Caco-2 (cell line): ENCODE data around the gene CTDSPL. TPM values are rescaled to one million over a fixed set of nuclear protein-coding genes. Genes with fewer than 3 reads are reported as not detected.

ENCODE experiments used
- BruUV-seq: library from RNA; stranded (reverse); fragments of 400-500 nt; replicated peaks from 2 replicates; lab custom pipeline; 2021; lab: Mats Ljungman, UMichigan
- CTCF ChIA-PET: fragments of 300-600 bp; sonication (Branson Sonifier 250); formaldehyde crosslinking; loops from one replicate; lab custom pipeline; 2022; ENCODE audit warnings: antibody characterized with exemption; lab: Charles Lee
- POLR2A ChIA-PET: fragments of 300-600 bp; sonication (Branson Sonifier 250); formaldehyde crosslinking; loops from one replicate; lab custom pipeline; 2022; ENCODE audit warnings: antibody characterized with exemption; lab: Charles Lee
- DNase-seq, 2 experiments: peaks; one replicate each; pipeline versions ENCODE4 v3.0.0 to v3.0.0-alpha.2; 2020 to 2022
- H3K27me3 ChIP-seq: replicated peaks from 2 replicates; pipeline ENCODE4 v1.6.0; 2011; ENCODE audit warnings: low read length; ENCODE audit not compliant: control insufficient read depth, insufficient read depth
- H3K36me3 ChIP-seq: 2 replicates; pipeline ENCODE4 v1.5.1; 2011; ENCODE audit warnings: low read length; ENCODE audit not compliant: control insufficient read depth, insufficient read depth
- H3K4me1 ChIP-seq: fragments of 250-450 bp; sonication (Bioruptor Pico); 2 replicates; pipeline ENCODE4 v1.5.1; 2020; ENCODE audit warnings: mild to moderate bottlenecking
- H3K4me3 ChIP-seq: 2 replicates; pipeline ENCODE4 v1.5.1; 2011; ENCODE audit warnings: low read depth, mild to moderate bottlenecking, control low read depth, low read length
- H3K9me3 ChIP-seq: fragments of 250-450 bp; sonication (Bioruptor Pico); 2 replicates; pipeline ENCODE4 v1.5.1; 2020; ENCODE audit warnings: mild to moderate bottlenecking, moderate library complexity
- H3K27ac Mint-ChIP-seq: one replicate; pipeline ENCODE4 v1.8.0; 2022; ENCODE audit warnings: mixed read lengths; ENCODE audit not compliant: unreplicated experiment
- H3K27me3 Mint-ChIP-seq: one replicate; pipeline ENCODE4 v1.8.0; 2022; ENCODE audit warnings: mixed read lengths; ENCODE audit not compliant: insufficient read depth, unreplicated experiment
- H3K36me3 Mint-ChIP-seq: one replicate; pipeline ENCODE4 v1.8.0; 2022; ENCODE audit warnings: mild to moderate bottlenecking, mixed read lengths; ENCODE audit not compliant: insufficient read depth, unreplicated experiment
- H3K4me1 Mint-ChIP-seq: one replicate; pipeline ENCODE4 v1.8.0; 2022; ENCODE audit warnings: low read depth, mixed read lengths; ENCODE audit not compliant: unreplicated experiment
- H3K4me3 Mint-ChIP-seq: one replicate; pipeline ENCODE4 v1.8.0; 2022; ENCODE audit warnings: mild to moderate bottlenecking, moderate library complexity, mixed read lengths; ENCODE audit not compliant: unreplicated experiment
- H3K9me3 Mint-ChIP-seq: one replicate; pipeline ENCODE4 v1.8.0; 2022; ENCODE audit warnings: mixed read lengths; ENCODE audit not compliant: unreplicated experiment
- CTCF ChIP-seq, 2 experiments: fragments of 200-600 bp in 1 of 2; IDR thresholded peaks; 1 replicate in 1 of 2; 2 replicates in 1 of 2; pipeline versions ENCODE4 v1.5.1 to v1.8.0; 2011 to 2022; ENCODE audit warnings: antibody characterized with exemption in 1 of 2, control low read depth in 1 of 2, inconsistent platforms in 1 of 2, low read depth in 1 of 2, low read length in 1 of 2, mild to moderate bottlenecking in 1 of 2, moderate library complexity in 1 of 2; ENCODE audit not compliant: insufficient read depth in 1 of 2, severe bottlenecking in 1 of 2, unreplicated experiment in 1 of 2
- intact Hi-C: fragments of 100-400 bp; cut with micrococcal nuclease; formaldehyde crosslinking; loops from one replicate; pipeline ENCODE4 v1.10.0; 2022; ENCODE audit not compliant: unreplicated experiment
- total RNA-seq: library from RNA; stranded (reverse); gene quantifications from 2 replicates; pipeline ENCODE4 v1.2.3, GENCODE V29; 2022

The CTDSPL gene
- total RNA-seq, 1 experiment from 2014 or later = 60.9 TPM

- BruUV-seq = no TSS peak
- H3K36me3 Mint-ChIP-seq = peaks cover 15% of the 10 kb centered on the region
- intact Hi-C loops = no loop called here
- ChIA-PET POLR2A (interaction anchor here (0.6 kb wide), 1 partner anchor 44 kb away, joined by 3 read pairs; no protein-coding TSS in a partner anchor), CTCF (no interaction called here)
- Histone ChIP-seq H3K4me1 (peaks cover 17% of the 10 kb centered on the region), H3K4me3 (no peak overlapping the region), H3K9me3 (no peaks in the 10 kb centered on the region), H3K27me3 (no peaks in the 10 kb centered on the region), H3K36me3 (peaks cover 5% of the 10 kb centered on the region)
- peaks cover 9% of the 10 kb centered on the region for H3K4me1 Mint-ChIP-seq
- DNase-seq = no peak
- H3K9me3 Mint-ChIP-seq = no peaks in the 10 kb centered on the region
- H3K4me3 Mint-ChIP-seq = no peak overlapping the region
- no peak overlapping the region for H3K27ac Mint-ChIP-seq
- TF ChIP-seq CTCF (IDR thresholded peaks at IDR 0.05; ENCODE audit: insufficient read depth in 1 of 2, low read depth in 1 of 2, low read length in 1 of 2, severe bottlenecking in 1 of 2, unreplicated experiment in 1 of 2) = no peak
- H3K27me3 Mint-ChIP-seq = no peaks in the 10 kb centered on the region
Measured at GRCh38 chr3:38008971-38009580, 147.4 kb downstream of the CTDSPL start.

- H3K27ac Mint-ChIP-seq = no peak overlapping the region
- H3K36me3 Mint-ChIP-seq = peaks cover 7% of the 10 kb centered on the region
- BruUV-seq = no TSS peak
- Histone ChIP-seq H3K9me3 (no peaks in the 10 kb centered on the region), H3K4me1 (peaks cover 7% of the 10 kb centered on the region), H3K36me3 (peaks cover 5% of the 10 kb centered on the region), H3K27me3 (no peaks in the 10 kb centered on the region), H3K4me3 (no peak overlapping the region)
- no peaks in the 10 kb centered on the region for H3K9me3 Mint-ChIP-seq
- H3K27me3 Mint-ChIP-seq = no peaks in the 10 kb centered on the region
- no peak for DNase-seq
- intact Hi-C loops = no loop called here
- TF ChIP-seq CTCF (IDR thresholded peaks at IDR 0.05; ENCODE audit: insufficient read depth in 1 of 2, low read depth in 1 of 2, low read length in 1 of 2, severe bottlenecking in 1 of 2, unreplicated experiment in 1 of 2) = no peak
- H3K4me3 Mint-ChIP-seq = no peak overlapping the region
- ChIA-PET POLR2A (interaction anchor here (0.6 kb wide), 1 partner anchor 45 kb away, joined by 3 read pairs; no protein-coding TSS in a partner anchor), CTCF (no interaction called here)
- no peaks in the 10 kb centered on the region for H3K4me1 Mint-ChIP-seq
Measured at GRCh38 chr3:38009807-38010591, 148.3 kb downstream of the CTDSPL start.

GRCh38 chr3:38011111-38011510 lies 149.4 kb downstream of the CTDSPL start:
- ChIA-PET POLR2A (no interaction called here), CTCF (interaction anchor here (0.7 to 1.0 kb wide), 2 partner anchors 31 to 37 kb away, joined by 3 to 4 read pairs; no protein-coding TSS in a partner anchor)
- Mint-ChIP-seq H3K4me3 (no peak overlapping the region), H3K9me3 (no peaks in the 10 kb centered on the region), H3K36me3 (peaks cover 7% of the 10 kb centered on the region), H3K27ac (no peak overlapping the region), H3K4me1 (no peaks in the 10 kb centered on the region), H3K27me3 (no peaks in the 10 kb centered on the region)
- H3K36me3 ChIP-seq = peaks cover 4% of the 10 kb centered on the region
- no peaks in the 10 kb centered on the region for H3K9me3 ChIP-seq
- TF ChIP-seq CTCF (IDR thresholded peaks at IDR 0.05; ENCODE audit: insufficient read depth in 1 of 2, low read depth in 1 of 2, low read length in 1 of 2, severe bottlenecking in 1 of 2, unreplicated experiment in 1 of 2) = no peak
- no peak for DNase-seq
- peaks cover 7% of the 10 kb centered on the region; the same call in 1 of the 2 replicates for H3K4me1 ChIP-seq
- no peak overlapping the region for H3K4me3 ChIP-seq
- no TSS peak for BruUV-seq
- intact Hi-C loops = no loop called here
- no peaks in the 10 kb centered on the region for H3K27me3 ChIP-seq
